CD4-positive, alpha-beta T cell treated with Interleukin-6 at 100 ng/mL for 8 hours (primary cell): ENCODE results near the gene EFCAB10.
"Not testable (repeated sequence)": the region's sequence is repeated elsewhere in the genome, so short reads cannot be mapped to it uniquely, and the experiment has no call there.

Experiments used
- DNase-seq: peaks from one replicate; pipeline ENCODE4 v3.0.0-alpha.2; 2020; ENCODE audit warnings: mixed read lengths, low spot score

EFCAB10 gene

GRCh38 chr7:105599080-105599479 is 17.8 kb upstream of the EFCAB10 start:
- not testable (repeated sequence) for DNase-seq

GRCh38 chr7:105596866-105597265 is 15.6 kb upstream of the EFCAB10 start:
- no peak for DNase-seq

DNA sequence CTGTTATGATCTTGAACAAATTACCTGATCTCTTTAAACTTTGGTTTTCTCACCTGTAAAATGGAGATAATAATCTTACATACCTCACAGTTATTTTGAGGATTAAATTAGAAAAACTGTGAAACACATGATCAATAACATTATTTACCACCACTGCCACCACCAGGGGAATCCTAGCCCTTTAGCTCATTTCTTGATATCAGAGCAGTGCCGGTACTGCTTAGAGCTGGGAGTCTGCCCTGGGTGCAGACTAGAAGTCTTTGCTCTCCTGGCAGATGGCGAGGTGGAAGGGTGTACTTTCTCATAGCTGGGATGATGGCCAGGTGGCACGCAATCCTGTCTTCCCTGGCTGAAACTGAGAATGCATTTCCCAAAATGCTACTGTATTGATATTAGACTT is 12.7 kb upstream of the EFCAB10 start:
- no peak for DNase-seq

GRCh38 chr7:105591522-105591921 is 10.2 kb upstream of the EFCAB10 start:
- DNase-seq, result no peak

- no peak for DNase-seq
Observed at GRCh38 chr7:105590793-105591192, 9.5 kb upstream of the EFCAB10 start.

DNA sequence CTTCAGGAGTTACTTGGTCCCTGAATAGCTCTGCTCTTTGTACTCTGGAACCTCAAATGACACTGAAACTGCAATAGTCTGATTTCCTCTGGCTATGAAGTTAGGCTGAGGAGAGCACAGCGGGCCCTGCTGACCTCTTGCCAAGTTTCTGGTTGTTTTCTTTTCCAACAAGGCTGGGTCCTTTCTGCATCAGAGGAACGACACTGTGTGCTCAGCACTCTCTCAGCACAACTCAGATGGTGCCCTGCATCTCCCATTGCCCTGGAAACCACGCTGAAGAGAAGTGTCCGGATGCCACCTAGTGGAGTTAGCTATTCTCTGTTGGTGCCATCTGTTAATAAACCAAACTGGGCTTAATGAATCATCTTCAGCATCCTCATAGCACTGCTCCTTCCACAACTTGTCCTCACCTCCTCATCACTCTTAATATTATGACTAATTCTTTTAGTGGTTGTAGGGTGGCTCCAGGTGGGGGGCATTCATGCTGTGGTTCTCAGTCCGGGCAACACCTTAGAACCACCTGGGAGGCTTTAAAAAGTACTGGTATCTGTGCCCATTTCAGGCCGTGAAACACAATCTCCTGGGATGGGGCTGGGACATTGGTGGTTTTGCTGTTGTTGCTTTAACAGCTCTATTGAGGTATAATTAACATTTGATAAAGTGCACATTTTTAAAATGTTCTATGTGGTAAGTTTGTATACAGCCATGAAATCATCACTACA is 8.2 kb upstream of the EFCAB10 start:
- peak; percentile 42 for DNase-seq

GRCh38 chr7:105587909-105588635 is 6.8 kb upstream of the EFCAB10 start:
- no peak for DNase-seq

- no peak for DNase-seq
Observed at GRCh38 chr7:105585850-105586500, 4.7 kb upstream of the EFCAB10 start.

GRCh38 chr7:105584165-105584564 is 2.9 kb upstream of the EFCAB10 start:
- no peak for DNase-seq

GRCh38 chr7:105583061-105583460 is 1.8 kb upstream of the EFCAB10 start:
- no peak for DNase-seq

GRCh38 chr7:105580022-105580740 is 1.1 kb downstream of the EFCAB10 start:
- no peak for DNase-seq

- DNase-seq, result no peak
Observed at GRCh38 chr7:105578496-105578895, 2.8 kb downstream of the EFCAB10 start.

DNA sequence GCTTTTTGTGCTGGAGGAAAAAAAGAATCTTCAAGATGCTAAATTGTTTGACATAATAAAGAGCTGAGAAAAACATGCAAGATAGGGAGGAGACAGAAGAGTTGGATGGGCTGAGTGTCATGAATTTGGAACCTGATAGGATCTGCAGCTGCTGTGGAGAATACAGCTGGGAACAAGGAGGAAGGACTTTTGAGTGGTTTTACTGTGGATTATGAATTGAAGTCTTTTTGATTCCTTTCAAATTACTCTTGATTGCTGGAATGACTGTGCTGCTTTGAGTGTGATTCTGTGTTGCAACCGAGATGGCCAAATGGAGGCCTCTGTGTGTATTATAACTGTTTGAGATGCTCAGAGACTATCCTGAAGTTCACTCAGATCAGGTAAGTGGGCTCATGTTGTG is 4.0 kb downstream of the EFCAB10 start:
- DNase-seq, result no peak

- DNase-seq, result no peak
Observed at GRCh38 chr7:105571891-105572290, 9.4 kb downstream of the EFCAB10 start.

GRCh38 chr7:105567821-105568220 is 13.5 kb downstream of the EFCAB10 start:
- no peak for DNase-seq

DNA sequence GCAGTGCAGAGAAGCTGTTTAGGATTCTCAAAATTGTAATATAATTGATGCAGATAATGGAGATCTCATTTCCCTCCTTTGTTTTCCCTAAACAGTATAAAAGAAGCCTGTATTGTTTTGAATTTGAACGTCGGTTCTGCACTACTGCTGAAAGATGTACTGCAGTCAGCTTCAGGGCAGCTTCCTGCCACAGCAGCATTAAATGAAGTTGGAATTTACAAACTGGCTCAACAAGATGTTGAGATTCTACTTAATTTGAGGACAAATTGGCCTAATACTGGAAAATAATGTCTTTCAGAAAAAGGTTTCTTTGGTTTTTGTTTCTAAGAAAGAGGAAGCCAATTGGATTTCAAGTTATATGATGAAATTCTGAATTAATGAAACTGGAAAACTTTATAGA is 14.3 kb downstream of the EFCAB10 start:
- DNase-seq, result no peak

DNA sequence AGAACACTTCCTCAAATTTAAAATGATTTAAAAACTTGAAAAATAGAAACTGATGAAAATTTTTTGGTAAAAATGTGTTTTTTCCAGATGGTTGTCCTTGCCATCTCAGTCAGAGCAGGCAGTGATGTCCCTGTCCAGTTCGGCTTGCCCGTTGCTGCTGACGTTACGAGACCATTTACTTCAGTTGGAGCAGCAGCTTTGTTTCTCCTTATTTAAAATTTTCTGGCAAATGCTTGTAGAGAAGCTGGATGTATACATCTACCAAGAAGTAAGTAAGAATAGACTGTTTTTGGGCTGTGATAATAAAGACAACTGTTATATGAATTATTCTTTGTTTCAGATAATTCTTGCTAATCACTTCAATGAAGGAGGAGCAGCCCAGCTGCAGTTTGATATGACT is 16.1 kb downstream of the EFCAB10 start:
- no peak for DNase-seq

DNA sequence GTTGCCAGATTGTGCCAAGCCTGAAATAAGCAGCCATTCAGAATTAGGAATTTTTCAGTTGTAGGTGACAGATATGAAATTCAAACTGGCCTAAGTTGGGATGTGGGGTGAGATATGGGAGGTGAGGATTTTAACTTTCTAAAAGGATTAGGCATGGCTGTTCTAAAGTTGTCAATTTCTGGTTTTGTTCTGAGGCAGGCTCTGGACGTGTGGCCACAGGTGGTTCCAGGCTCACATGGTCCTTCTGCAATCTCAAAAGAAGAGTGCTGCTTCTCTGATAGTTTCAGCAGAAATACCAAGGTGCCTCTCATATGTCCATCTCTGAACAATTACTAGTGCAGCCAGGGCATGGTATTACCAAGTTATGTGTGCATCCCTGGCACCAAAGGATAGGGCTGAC is 21.4 kb downstream of the EFCAB10 start:
- DNase-seq, result no peak

DNA sequence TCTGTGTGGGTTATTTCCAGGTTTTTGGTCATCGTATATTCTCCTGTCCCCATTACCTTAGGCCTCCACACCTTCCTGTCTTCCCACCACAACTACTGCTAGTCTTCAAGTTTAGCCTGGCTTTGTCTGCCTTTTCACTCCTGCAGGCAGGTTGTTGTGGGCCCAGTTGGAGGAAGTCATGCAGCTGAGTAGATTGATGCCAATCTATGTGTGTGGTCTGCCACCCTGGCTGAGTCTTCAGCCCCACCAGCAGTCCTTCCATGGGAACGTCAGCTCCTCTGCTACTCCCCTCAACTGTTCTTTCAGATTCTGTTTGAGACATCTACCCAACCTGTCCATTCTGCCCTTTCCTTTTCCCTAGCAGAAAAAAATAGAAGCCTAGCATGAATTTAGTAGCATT is 43.0 kb downstream of the EFCAB10 start:
- DNase-seq, result no peak

DNA sequence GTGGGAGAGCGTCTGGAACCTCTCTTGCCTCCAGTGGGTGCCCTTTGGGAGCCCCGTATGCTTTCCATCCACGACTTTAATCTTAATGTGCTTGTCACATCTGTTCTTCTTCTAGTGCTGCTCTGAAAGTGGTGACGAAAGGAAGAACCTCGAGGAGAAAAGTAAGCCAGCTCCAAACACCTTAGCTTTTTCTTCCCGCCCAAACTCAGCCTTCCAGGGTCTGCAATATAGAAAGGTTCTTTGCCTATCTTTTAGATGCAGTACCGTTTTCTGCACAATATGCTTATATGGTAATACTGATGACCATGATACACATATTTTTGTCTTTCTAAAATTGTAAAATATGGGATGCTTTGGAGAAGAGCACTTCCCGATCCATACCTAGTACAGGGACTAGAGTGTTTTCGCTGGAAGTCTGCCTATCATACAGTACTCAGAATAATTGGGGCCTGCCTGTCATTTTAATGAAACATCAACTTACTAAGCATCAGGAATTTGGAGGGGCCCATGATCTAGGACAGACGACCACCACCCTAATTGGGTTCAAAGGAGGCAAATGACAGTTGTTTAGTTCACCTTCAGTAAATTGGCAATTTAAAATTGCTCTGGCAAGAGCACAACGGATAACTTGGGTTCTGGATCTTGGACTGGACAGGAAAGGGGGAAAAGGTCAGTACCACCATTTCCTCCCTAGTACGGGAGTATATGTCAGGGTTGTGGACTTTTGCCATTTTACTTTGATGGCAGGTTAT is 48.4 kb downstream of the EFCAB10 start:
- no peak for DNase-seq

GRCh38 chr7:105531792-105532671 is 49.3 kb downstream of the EFCAB10 start, which contains the start of gene RINT1:
Gene RINT1, plus strand, starts transcription at chr7:105532201. Its CDS starts 115 bp downstream, at chr7:105532316.
- peak; percentile 88 for DNase-seq
